NCI-H2029 treated with DMSO at 0.1 percent for 48 hours (cell line): ENCODE measurements around the gene LRP10.

ENCODE experiments used
- DNase-seq: peaks from one replicate; lab custom pipeline; 2025; lab: John Stamatoyannopoulos, UW

LRP10 gene

DNA sequence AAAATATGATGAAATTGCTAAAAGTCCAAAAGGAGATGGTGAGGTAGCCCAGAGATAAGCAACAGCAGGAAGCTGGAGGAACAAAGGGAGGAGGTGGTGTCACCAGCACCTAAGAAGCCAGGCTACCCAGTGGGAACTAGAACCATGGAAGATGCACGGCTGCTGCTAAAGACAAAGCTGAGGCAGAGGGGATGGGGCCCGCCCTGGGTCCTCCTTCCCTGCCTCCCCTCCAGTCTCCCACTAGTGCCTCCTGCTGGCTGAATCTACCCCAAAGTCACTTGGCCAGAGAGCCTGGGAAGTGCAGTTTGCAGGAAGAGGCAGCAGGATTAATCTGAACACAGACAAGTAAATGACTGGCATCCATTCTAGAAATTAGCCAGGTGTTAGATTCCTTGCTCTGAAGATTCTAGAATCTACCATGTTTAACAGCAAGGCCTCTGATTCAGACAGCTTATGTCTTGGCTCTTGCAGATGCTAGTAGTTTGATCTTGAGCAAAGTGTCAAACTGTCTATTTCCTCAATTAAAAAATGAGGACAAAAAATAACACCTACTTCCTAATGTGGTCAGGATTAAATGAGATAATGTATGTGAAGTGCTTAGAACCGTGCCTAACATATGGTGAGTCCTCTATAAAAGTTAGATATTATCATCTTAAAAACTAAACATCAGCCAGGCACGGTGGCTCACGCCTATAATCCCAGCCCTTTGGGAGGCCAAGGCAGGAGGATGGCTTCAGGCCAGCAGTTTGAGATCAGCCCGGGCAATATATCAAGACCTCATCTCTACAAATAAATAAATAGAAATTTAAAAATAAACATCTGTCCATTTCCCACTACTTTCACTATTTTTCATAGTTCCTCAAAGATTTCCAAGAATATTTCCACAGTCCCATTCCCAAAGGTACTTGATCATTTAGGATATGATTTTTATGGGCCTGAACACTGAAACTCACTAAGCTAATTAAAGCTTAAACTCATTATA lies 5.8 kb upstream of the LRP10 start:
- DNase-seq: no peak

DNA sequence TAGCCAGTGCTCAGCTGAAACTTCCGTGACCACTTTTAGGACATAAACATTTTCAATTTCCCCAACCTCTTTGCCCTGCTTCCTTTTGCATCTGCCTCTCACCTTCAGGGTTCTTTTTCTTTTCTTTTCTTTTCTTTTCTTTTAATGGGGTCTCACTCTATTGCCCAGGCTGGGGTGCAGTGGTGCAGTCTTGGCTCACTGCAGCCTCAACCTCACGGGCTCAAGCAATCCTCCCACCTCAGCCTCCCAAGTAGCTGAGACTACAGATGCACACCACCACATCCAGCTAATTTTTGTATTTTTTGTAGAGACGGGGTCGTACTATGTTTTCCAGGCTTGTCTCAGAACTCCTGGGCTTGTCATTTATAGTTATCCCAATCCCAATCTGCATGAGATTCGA lies 4.7 kb upstream of the LRP10 start:
- no peak for DNase-seq

DNA sequence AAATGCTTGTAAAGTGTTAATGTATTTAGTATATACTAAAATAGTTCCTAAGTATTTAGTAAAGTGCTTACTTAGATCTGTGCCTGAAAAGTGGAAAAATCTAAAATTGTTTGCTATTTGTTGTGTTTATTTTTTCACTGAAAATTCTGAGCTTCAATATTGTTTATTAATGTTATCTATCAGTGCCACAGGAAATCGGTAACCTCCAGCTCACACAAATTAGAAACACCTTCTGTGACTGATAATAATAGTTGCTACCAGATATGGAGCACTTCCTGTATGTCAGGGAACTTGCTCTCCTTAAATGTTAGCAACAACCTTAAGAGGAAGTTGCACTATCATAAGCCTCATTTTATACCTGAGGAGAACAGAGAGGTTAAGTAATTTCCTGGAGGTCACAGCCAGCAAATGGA lies 723 bp upstream of the LRP10 start:
- DNase-seq: no peak

DNA sequence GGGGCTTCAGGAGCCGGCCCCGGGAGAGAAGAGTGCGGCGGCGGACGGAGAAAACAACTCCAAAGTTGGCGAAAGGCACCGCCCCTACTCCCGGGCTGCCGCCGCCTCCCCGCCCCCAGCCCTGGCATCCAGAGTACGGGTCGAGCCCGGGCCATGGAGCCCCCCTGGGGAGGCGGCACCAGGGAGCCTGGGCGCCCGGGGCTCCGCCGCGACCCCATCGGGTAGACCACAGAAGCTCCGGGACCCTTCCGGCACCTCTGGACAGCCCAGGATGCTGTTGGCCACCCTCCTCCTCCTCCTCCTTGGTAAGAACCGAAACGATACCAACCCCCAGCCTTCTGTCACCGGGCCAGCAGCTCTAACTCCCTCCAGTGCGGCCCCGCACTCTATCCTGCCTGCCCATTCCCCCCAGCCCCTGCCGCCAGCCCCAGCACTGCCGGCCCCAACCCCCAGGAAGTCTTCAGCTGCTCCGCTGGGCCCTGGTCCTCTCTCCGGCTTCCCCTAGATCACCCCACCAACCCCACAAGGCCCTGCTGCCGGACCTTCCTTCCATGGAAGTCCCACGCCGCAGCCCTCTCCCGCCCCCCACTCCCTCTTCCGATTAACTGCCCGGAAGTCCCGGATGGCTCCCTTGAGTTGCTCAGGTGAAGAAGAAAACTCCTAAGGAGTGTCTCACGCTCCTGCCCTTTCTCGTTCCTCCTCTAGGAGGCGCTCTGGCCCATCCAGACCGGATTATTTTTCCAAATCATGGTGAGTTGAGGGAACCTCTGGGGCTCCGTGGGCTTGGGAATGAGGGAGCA lies 693 bp downstream of the LRP10 start:
- peak; percentile 99 for DNase-seq

DNA sequence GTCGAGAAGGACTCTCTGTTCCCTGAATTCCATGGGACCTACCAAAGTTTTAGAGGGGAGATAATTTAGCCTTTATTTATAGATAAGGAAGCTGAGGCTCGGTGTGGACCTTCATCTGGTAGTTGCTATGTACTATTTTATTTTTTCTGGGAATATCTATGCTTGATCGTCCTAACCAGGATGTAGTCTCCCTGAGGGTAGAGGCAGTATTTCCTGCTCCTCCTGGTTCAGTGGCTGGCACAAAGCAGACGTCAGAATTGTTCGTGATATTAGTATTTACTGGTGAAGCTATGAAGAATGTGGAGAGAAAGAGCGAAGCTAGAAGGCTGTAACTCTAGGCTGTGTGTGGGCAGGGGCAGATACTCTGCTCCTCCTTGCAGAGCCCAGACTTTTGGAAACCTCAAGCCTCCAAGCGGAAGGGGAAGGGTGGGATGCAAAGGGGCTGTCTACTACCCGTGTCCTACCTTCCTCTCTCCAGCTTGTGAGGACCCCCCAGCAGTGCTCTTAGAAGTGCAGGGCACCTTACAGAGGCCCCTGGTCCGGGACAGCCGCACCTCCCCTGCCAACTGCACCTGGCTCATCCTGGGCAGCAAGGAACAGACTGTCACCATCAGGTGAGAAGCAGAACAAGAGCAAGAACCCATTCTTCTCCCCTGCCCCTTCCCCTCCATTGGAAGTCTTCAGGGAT lies 1.4 kb downstream of the LRP10 start:
- no peak for DNase-seq

DNA sequence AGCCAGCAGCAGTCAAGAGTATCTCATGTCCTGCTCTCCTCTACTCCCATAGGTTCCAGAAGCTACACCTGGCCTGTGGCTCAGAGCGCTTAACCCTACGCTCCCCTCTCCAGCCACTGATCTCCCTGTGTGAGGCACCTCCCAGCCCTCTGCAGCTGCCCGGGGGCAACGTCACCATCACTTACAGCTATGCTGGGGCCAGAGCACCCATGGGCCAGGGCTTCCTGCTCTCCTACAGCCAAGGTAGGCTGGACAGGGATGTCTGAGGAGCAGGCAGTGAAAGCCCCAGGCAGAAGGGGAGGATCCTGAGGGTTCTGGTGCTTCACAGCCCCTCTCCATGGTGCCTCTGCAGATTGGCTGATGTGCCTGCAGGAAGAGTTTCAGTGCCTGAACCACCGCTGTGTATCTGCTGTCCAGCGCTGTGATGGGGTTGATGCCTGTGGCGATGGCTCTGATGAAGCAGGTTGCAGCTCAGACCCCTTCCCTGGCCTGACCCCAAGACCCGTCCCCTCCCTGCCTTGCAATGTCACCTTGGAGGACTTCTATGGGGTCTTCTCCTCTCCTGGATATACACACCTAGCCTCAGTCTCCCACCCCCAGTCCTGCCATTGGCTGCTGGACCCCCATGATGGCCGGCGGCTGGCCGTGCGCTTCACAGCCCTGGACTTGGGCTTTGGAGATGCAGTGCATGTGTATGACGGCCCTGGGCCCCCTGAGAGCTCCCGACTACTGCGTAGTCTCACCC lies 3.6 kb downstream of the LRP10 start:
- DNase-seq: no peak

DNA sequence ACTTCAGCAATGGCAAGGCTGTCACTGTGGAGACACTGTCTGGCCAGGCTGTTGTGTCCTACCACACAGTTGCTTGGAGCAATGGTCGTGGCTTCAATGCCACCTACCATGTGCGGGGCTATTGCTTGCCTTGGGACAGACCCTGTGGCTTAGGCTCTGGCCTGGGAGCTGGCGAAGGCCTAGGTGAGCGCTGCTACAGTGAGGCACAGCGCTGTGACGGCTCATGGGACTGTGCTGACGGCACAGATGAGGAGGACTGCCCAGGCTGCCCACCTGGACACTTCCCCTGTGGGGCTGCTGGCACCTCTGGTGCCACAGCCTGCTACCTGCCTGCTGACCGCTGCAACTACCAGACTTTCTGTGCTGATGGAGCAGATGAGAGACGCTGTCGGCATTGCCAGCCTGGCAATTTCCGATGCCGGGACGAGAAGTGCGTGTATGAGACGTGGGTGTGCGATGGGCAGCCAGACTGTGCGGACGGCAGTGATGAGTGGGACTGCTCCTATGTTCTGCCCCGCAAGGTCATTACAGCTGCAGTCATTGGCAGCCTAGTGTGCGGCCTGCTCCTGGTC lies 4.3 kb downstream of the LRP10 start:
- no peak for DNase-seq

DNA sequence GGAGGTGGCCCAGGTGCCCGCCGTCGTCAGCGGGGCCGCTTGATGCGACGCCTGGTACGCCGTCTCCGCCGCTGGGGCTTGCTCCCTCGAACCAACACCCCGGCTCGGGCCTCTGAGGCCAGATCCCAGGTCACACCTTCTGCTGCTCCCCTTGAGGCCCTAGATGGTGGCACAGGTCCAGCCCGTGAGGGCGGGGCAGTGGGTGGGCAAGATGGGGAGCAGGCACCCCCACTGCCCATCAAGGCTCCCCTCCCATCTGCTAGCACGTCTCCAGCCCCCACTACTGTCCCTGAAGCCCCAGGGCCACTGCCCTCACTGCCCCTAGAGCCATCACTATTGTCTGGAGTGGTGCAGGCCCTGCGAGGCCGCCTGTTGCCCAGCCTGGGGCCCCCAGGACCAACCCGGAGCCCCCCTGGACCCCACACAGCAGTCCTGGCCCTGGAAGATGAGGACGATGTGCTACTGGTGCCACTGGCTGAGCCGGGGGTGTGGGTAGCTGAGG lies 5.5 kb downstream of the LRP10 start:
- DNase-seq: no peak

DNA sequence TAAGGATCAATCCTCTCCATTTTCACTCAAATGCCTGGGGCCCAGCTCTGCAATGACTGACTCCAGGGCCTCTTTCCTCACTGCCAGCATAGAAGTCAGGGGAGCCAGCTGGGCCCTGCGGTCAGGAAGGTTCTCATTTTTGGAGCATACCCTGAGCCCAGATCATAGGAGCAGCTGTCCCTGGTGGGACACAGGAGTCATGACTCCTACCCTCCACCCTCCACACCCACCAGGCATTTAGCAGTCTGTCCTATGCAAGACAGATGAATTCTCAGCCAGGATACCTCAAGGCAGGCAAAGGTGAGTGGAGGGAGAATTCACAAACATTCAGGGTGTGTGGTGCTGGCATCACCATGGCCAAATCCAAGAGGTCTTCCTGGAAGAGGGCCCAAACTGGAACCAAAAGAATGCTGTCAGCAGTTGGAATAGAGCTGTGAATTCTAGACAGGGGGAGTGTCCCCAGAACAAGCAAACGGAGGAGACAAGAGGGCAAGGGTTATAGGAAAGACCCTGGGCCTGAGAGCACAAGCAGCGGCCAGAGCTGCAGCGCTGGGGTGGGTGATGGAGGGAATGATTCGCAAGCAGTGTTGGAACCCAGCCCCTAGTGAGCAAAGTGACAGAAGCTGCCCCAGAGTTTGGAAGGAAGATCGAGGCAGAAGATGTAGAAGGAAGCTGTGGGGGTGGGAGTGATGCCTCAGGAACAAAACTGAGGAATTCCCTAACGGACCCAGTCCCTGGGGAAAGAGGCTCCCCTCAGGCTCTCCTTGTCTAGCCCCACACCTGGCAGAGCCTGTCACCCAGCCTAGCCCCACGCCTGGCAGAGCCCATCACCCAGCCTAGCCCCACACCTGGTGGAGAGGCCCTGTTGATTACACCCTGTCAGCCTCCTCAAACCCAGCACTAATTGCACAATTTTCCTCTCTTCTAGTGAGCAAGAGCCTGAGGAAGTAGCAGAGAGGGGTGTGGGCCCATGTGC lies 7.0 kb downstream of the LRP10 start:
- DNase-seq: no peak

DNA sequence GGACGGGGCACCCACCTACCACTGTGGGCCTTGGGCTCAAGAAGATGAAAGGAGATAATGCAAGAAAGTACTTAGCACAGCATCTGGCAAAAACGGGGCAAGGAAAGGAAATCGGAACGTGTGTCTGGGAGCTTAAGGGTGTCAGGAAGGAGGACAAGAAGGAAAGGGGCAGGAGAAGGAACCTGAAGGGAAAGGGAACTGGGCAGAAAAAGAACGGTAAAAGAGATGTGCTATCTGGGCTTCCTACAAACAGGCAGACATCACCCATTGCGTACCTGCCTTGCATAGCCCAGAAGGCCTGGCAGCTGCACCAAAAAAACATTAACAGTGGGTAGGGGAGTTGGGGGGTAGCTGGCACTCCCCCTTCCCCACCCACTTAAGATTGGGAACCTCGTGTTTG lies 10.5 kb downstream of the LRP10 start:
- no peak for DNase-seq

DNA sequence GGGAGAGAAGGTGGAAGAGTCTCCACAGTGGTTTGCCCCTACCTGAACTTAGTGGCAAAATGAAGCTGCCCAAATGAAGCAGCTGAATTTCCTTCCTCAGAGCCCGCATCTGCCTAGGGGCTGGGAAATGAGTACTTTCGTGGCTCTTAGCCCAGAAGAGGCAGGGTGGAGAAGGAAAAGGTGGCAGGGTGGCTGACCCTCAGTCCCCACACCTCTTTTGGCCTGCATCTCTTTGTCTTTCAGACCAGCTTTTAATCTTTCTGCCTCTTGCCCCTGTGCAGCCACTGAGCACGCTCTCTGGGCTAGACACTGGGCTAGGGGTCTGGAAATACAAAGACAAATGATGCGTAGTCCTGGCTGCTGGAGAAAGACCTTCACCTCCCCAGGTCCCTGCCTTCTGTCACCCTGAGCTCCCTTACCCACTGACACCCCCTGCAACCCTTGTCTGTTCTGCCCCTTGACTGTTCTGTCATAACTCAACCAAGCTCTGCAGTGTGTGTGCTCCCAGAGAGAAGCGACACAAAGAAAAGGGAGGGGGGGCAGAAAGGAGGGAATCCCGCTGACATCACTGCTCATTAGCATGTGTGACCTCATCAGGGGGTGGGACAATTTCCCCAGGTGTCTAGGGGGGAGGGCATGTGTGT lies 11.1 kb downstream of the LRP10 start:
- DNase-seq: peak; percentile 98

DNA sequence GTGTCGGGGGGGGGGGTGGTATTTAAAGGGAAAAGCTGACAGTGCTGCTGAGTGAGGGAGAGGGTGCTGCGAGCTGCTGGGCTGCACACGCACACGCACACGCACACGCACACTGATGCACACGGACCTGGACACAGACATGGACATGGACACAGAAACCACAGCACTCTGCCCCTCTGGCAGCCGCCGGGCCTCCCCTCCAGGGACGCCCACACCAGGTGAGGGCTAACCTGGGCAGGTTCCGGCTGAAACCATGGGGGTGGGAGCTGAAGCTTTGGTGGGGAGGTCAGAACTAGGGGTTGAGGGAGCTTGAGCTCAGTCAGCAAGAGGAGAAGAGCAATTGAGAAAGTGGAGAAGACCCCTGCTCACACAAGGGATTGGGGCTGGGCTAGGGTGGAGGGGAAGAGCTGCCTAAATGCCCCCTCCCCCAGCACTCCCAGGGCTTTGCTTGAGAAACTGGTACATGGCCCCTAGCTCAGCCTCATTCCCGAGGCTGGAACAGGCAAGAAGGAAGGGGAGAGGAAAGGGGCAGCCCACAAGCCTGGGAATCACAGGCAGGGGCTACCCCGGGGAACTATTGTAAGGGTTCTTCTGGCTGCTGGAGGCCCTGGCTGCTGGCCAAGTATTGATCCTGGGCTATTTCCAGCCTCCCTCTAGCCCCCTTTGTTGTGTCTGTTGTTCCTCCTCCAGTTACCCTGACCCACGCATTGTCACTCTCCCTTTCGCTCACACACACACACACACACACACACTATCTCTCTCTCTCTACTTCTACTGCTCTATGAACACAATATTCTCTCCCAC lies 11.8 kb downstream of the LRP10 start, which contains the start of gene REM2:
Gene REM2 (plus strand): TSS at position 50 of the 804 bp plus-strand sequence. CDS start 66 bp downstream, at position 116.
- DNase-seq: peak; percentile 92

DNA sequence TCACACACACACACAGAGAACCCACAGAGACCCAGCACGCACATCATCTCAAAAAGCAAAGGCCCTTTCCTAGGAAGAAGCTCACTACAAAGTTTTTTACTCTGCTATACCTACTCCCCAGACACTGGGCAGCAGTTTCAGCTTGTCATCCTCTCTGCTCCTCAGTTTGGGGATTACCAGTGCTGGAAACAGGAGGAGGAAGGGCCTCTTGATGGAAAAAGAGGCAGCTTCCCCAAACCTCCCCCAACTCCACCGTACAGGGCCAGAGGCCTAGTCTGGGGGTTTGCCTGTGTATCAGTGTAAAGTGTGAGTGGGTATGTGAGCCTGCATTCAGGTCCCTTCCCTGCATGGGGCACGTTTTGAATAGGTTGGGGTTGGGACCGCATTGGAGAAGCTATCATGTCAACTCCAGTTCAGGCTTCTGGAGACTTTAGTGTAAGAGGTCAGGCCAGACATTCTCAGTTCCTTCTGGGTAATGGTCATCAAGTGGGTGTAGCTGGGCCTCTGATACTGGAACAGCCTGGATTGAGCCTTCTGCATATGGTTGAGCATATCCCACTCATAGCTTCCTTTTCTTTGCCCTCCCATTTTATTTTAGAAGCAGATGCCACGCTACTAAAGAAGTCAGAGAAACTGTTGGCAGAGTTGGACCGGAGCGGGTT lies 12.7 kb downstream of the LRP10 start:
- DNase-seq: no peak

DNA sequence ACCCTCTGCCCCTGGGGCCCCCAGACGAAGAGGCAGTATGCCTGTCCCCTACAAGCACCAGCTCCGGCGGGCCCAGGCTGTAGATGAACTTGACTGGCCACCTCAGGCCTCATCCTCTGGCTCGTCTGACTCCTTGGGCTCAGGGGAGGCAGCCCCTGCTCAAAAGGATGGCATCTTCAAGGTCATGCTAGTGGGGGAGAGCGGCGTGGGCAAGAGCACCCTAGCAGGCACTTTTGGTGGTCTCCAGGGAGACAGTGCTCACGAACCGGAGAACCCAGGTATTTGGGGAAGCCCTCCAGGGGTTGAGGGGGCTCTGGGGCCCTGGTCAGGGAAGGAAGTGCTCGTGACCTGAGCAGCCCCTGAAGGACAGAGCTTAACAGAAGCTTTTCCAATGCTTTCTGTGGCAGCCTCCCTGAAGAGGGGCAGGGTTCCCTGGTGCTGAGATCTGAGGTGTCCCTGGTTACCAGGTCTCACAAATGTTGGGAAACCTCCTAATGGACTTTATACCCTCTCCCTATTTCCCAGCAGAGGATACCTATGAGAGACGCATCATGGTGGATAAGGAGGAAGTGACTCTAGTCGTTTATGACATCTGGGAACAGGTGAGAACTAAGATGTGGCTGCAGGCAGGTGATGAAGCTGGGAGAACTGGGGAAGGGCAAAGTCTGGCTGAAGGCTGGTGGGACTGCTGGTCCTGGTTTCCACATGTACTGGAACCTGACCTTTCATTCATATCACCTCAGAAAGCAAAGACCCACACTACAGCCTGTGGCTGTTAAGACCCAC lies 13.4 kb downstream of the LRP10 start:
- DNase-seq: no peak

DNA sequence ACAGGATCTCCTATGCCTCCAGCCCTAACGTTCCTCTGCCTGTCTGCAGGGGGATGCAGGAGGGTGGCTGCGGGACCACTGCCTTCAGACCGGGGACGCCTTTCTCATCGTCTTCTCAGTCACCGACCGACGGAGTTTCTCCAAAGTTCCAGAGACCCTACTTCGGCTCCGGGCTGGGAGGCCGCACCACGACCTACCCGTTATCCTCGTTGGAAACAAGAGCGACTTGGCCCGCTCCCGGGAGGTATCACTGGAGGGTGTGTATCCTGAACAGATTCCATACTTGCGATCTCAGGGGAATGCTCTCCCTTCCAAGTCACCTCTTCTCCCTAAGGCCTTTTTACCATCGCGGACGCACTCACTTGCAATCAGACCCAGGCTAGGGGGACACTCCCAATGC lies 14.4 kb downstream of the LRP10 start:
- DNase-seq: no peak

DNA sequence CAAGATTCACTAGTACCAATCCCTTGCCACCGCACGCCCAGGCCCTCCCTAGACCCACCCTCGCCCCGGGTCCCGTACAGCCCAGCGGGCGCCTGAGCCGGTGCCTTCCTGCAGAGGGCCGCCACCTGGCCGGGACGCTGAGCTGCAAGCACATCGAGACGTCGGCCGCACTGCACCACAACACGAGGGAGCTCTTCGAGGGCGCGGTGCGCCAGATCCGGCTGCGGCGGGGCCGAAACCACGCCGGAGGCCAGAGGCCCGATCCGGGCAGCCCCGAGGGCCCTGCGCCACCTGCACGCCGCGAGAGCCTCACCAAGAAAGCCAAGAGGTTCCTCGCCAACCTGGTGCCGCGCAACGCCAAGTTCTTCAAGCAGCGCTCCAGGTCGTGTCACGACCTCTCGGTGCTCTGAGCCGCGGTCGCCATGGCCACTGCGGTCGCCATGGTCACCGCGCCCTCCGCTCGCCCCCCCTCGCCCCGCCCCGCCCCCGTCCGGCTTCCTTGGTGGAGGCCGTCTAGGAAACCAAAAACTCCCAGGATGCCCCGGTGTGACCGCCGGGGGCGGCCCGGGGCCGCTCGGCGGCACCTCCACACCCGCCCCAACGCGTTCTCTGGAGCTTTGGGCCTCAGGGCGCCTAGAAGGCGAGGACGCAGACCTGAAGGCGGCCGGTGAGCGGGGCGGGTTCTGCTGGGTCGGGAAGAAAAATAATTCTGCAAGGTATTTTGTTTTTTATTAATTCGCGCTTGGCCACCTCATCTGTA lies 15.1 kb downstream of the LRP10 start:
- peak; percentile 97 for DNase-seq
